ENCODE measurements around the gene TMOD2.

GRCh38 chr15:51803965-51804364, 52.6 kb downstream of the TMOD2 start:
- no peak for TF ChIP-seq CTCF (conservative IDR thresholded peaks at IDR 0.05 in 1 of 2, IDR thresholded peaks at IDR 0.05 in 1 of 2; ENCODE audit: low read depth in 1 of 2, low read length in 2 of 2)
- TF ChIP-seq EZH2 (IDR thresholded peaks at IDR 0.05; ENCODE audit: low read length, missing control alignments) = no peak

All from fibroblast of lung (primary cell).